ENCODE data around the gene WDR59. TPM values are rescaled to one million over a fixed set of nuclear protein-coding genes. Genes with fewer than 3 reads are reported as not detected.
"Not testable (repeated sequence)": the region's sequence is repeated elsewhere in the genome, so short reads cannot be mapped to it uniquely, and the experiment has no call there.

WDR59 gene
- total and polyA plus RNA-seq, 2 donors (not counting 3 experiments of a cell fraction or from before 2014, with no cell fraction given): 51.1 to 60.0 TPM

DNA sequence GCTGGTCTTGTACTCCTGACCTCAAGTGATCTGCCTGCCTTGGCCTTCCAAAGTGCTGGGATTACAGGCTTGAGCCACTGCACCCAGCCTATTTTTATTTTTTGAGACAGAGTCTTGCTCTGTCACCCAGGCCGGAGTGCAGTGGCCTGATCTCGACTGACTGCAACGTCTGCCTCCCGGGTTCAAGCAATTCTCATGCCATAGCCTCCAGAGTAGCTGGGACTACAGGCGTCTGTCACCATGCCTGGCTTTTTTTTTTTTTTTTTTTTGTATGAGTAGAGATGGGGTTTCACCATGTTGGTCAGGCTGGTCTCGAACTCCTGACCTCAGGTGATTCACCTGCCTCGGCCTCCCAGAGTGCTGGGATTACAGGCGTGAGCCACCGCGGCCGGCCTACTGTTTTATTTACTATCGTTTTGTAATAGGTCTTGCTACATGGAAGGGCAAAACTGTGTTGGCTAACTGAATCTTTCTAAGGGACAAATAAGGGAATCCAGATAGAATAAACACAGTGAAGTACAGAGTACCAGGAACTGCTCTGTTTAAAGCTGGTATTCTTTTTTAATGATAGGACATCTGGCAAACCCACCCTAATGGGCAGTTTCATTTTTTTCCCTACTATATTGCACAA is 31.6 kb upstream of the WDR59 start:
- H3K4me2 ChIP-seq (ENCODE audit: insufficient read depth, low read length); BruUV-seq (replicated peaks); H4K20me1 ChIP-seq (replicated peaks; ENCODE audit: control insufficient read depth, extremely low read depth, insufficient read depth, low read length); intact Hi-C loops (cut with micrococcal nuclease); H3K9ac ChIP-seq (replicated peaks; ENCODE audit: extremely low read depth, insufficient read depth, low read length); H3K9me3 ChIP-seq (replicated peaks; ENCODE audit: control insufficient read depth, insufficient read depth, low read length); H3K4me3 ChIP-seq (replicated peaks in 1 of 3; ENCODE audit: insufficient read depth in 1 of 3, low read depth in 1 of 3, low read length in 3 of 3); H3K36me3 ChIP-seq (ENCODE audit: control insufficient read depth in 2 of 2, extremely low read depth in 1 of 2, insufficient read depth in 2 of 2, low read length in 2 of 2); dilution Hi-C loops (cut with MboI; ENCODE audit: extremely low pct_ligation_motif_present, low sequenced_read_pairs); H2AFZ ChIP-seq (ENCODE audit: low read depth, low read length); FAIRE-seq; H3K9me1 ChIP-seq (replicated peaks; ENCODE audit: control insufficient read depth, extremely low read depth, insufficient read depth, low read length); H3K27ac ChIP-seq (ENCODE audit: insufficient read depth, low read depth, low read length); DNase-seq (ENCODE audit: low read depth, low spot score); POLR2A ChIA-PET; H3K27me3 ChIP-seq (ENCODE audit: control insufficient read depth in 2 of 2, insufficient read depth in 2 of 2, low read length in 2 of 2): not testable (repeated sequence)
- CTCF ChIA-PET: interaction anchor here (0.7 to 1.4 kb wide), 2 partner anchors 18 to 95 kb away, joined by 3 read pairs; partner anchors contain the start of gene ZNRF1
- Histone ChIP-seq H3K79me2 (ENCODE audit: control insufficient read depth, insufficient read depth, low read length) (peaks cover 70% of the 10 kb centered on the region), H3K4me1 (ENCODE audit: control insufficient read depth, extremely low read depth, insufficient read depth, low read length) (peaks cover 27% of the 10 kb centered on the region)

DNA sequence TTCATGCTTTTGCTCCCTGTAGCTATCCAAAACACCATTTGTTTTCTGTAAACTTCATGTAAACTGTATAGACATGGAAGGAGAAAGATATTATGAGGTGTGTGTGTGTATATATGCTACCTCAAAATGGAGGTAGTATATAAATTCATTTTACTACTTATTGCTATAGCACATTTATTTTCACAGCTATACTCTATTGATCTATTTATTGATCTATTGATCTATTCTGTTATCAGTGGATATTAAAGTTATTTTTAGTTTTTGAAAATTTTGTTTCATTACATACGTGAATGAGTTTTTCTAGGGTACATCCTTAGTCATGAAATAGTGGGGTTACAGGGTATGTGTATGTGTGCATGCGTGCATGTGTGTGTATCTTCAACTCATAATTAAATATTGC is 29.4 kb upstream of the WDR59 start:
- FAIRE-seq: no peak
- Histone ChIP-seq H3K36me3 (ENCODE audit: control insufficient read depth in 2 of 2, extremely low read depth in 1 of 2, insufficient read depth in 2 of 2, low read length in 2 of 2) (no peaks in the 10 kb centered on the region), H3K9me3 (replicated peaks; ENCODE audit: control insufficient read depth, insufficient read depth, low read length) (no peaks in the 10 kb centered on the region), H4K20me1 (replicated peaks; ENCODE audit: control insufficient read depth, extremely low read depth, insufficient read depth, low read length) (no peaks in the 10 kb centered on the region), H3K27ac (ENCODE audit: insufficient read depth, low read depth, low read length) (no peak overlapping the region), H3K9me1 (replicated peaks; ENCODE audit: control insufficient read depth, extremely low read depth, insufficient read depth, low read length) (no peaks in the 10 kb centered on the region), H3K9ac (replicated peaks; ENCODE audit: extremely low read depth, insufficient read depth, low read length) (no peak overlapping the region), H2AFZ (ENCODE audit: low read depth, low read length) (no peak overlapping the region), H3K4me2 (ENCODE audit: insufficient read depth, low read length) (no peak overlapping the region), H3K79me2 (ENCODE audit: control insufficient read depth, insufficient read depth, low read length) (peaks cover 63% of the 10 kb centered on the region), H3K27me3 (ENCODE audit: control insufficient read depth in 2 of 2, insufficient read depth in 2 of 2, low read length in 2 of 2) (no peaks in the 10 kb centered on the region), H3K4me1 (ENCODE audit: control insufficient read depth, extremely low read depth, insufficient read depth, low read length) (peaks cover 35% of the 10 kb centered on the region), H3K4me3 (replicated peaks in 1 of 3; ENCODE audit: insufficient read depth in 1 of 3, low read depth in 1 of 3, low read length in 3 of 3) (no peak overlapping the region)
- DNase-seq (ENCODE audit: low read depth, low spot score): no peak
- CTCF ChIA-PET: no interaction called here
- POLR2A ChIA-PET: no interaction called here
- intact Hi-C loops (cut with micrococcal nuclease) (no loop called here), dilution Hi-C loops (cut with MboI; ENCODE audit: extremely low pct_ligation_motif_present, low sequenced_read_pairs) (no loop called here)
- no TSS peak for BruUV-seq (replicated peaks)
- no peak for TF ChIP-seq POLR2A (IDR thresholded peaks at IDR 0.05; ENCODE audit: low read depth, low read length)
- no peak for TF ChIP-seq EZH2 (IDR thresholded peaks at IDR 0.05; ENCODE audit: borderline replicate concordance, low read depth, low read length, severe bottlenecking)
- no peak for TF ChIP-seq JUN (IDR thresholded peaks at IDR 0.05; ENCODE audit: borderline replicate concordance, insufficient read depth, insufficient read length, low read depth)
- no peak for TF ChIP-seq CTCF (IDR thresholded peaks at IDR 0.05; ENCODE audit: extremely low read depth in 1 of 2, insufficient read depth in 1 of 2, low read depth in 1 of 2, low read length in 2 of 2)
- TF ChIP-seq POLR2AphosphoS5 (IDR thresholded peaks at IDR 0.05; ENCODE audit: insufficient read depth, low read depth, low read length): no peak
- no peak for TF ChIP-seq FOS (IDR thresholded peaks at IDR 0.05; ENCODE audit: borderline replicate concordance, insufficient read depth, low read length)

DNA sequence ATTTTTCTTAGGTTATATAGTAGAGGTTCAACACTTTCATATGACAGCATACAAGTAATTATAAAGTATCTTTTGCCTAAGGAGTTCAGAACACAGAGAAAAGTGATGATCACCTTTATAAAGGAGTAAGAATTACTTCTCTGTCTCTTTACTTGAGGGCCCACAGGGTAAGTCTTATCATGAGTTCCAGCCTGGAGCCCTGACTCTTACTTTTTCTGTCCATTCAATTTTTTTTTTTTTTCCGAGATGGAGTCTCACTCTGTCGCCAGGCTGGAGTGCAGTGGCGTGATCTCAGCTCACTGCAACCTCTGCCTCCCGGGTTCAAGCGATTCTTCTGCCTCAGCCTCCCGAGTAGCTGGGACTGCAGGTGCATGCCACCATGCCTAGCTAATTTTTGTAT is 28.2 kb upstream of the WDR59 start:
- BruUV-seq (replicated peaks); dilution Hi-C loops (cut with MboI; ENCODE audit: extremely low pct_ligation_motif_present, low sequenced_read_pairs); H3K9me1 ChIP-seq (replicated peaks; ENCODE audit: control insufficient read depth, extremely low read depth, insufficient read depth, low read length); H3K27me3 ChIP-seq (ENCODE audit: control insufficient read depth in 2 of 2, insufficient read depth in 2 of 2, low read length in 2 of 2); FAIRE-seq; DNase-seq (ENCODE audit: low read depth, low spot score); H3K36me3 ChIP-seq (ENCODE audit: control insufficient read depth in 2 of 2, extremely low read depth in 1 of 2, insufficient read depth in 2 of 2, low read length in 2 of 2); H2AFZ ChIP-seq (ENCODE audit: low read depth, low read length); H3K9me3 ChIP-seq (replicated peaks; ENCODE audit: control insufficient read depth, insufficient read depth, low read length); H4K20me1 ChIP-seq (replicated peaks; ENCODE audit: control insufficient read depth, extremely low read depth, insufficient read depth, low read length): not testable (repeated sequence)
- POLR2A ChIA-PET: interaction anchor here (1.2 kb wide), 1 partner anchor 28 kb away, joined by 3 read pairs; the partner anchor contains the start of gene WDR59
- Histone ChIP-seq H3K79me2 (ENCODE audit: control insufficient read depth, insufficient read depth, low read length) (peaks cover 64% of the 10 kb centered on the region), H3K27ac (ENCODE audit: insufficient read depth, low read depth, low read length) (peak overlapping the region; percentile 92), H3K4me3 (replicated peaks in 1 of 3; ENCODE audit: insufficient read depth in 1 of 3, low read depth in 1 of 3, low read length in 3 of 3) (peak overlapping the region in 1 of 3 experiments; percentile 34), H3K4me1 (ENCODE audit: control insufficient read depth, extremely low read depth, insufficient read depth, low read length) (peaks cover 35% of the 10 kb centered on the region), H3K9ac (replicated peaks; ENCODE audit: extremely low read depth, insufficient read depth, low read length) (peak overlapping the region; percentile 69), H3K4me2 (ENCODE audit: insufficient read depth, low read length) (peak overlapping the region; percentile 96)
- intact Hi-C loops (cut with micrococcal nuclease): loop anchor here (2.0 kb wide), 1 partner anchor 14 kb away; no protein-coding TSS in a partner anchor
- CTCF ChIA-PET: interaction anchor here (0.8 to 3.9 kb wide), 6 partner anchors 10 to 150 kb away, joined by 3 to 39 read pairs (median 7); partner anchors contain the start of gene ZNRF1
